Mucosa of descending colon (tissue), 3 donors: ENCODE results near the gene SCARB2. TPM values are rescaled to one million over a fixed set of nuclear protein-coding genes. Genes with fewer than 3 reads are reported as not detected.
A peak's percentile ranks its signal among the peaks of the same experiment; 100 is the strongest.

Source experiments
- ATAC-seq: fragments of 200-7000 bp; cut with Tn5 transposase; one replicate; pipeline ENCODE4 v1.9.1; 2020; ENCODE audit warnings: mild to moderate bottlenecking, moderate library complexity
- DNase-seq, 3 donors: peaks; one replicate each; pipeline ENCODE4 v3.0.0-alpha.2; 2020
- H3K36me3 ChIP-seq: fragments of 200-600 bp; one replicate; pipeline ENCODE4 v1.8.0; 2021; ENCODE audit warnings: low read depth, mild to moderate bottlenecking
- H3K4me1 ChIP-seq: fragments of 200-600 bp; one replicate; pipeline ENCODE4 v1.8.0; 2021; ENCODE audit warnings: low read depth, mild to moderate bottlenecking
- H3K4me3 ChIP-seq: fragments of 200-600 bp; one replicate; pipeline ENCODE4 v1.8.0; 2021; ENCODE audit warnings: mild to moderate bottlenecking
- H3K9me3 ChIP-seq: fragments of 200-600 bp; one replicate; pipeline ENCODE4 v1.8.0; 2021; ENCODE audit warnings: mild to moderate bottlenecking
- intact Hi-C, 2 donors: fragments of 100-400 bp; cut with DNase I in 1 of 2; cut with micrococcal nuclease in 1 of 2; formaldehyde crosslinking; loops; one replicate each; pipeline versions ENCODE4 v1.11.0 to v1.11.1; 2022; cut with DNase I, micrococcal nuclease
- total RNA-seq, 3 donors: library from RNA; stranded (reverse); fragmentation: NEBNext Ultra II Directional in 2 of 3; extraction: Animal tissue kit (Norgen Biotek cat#: 25700) in 2 of 3; gene quantifications; one replicate each; pipeline versions ENCODE4 v1.2.1 to v1.2.4, GENCODE V29; 2021 to 2023
- TF ChIP-seq, protein P1 (sequence below): fragments of 200-600 bp; IDR thresholded peaks from one replicate; pipeline ENCODE4 v1.8.0; 2022; ENCODE audit warnings: antibody characterized with exemption, mild to moderate bottlenecking
- donor health status: DM: no; HTN: no; CAD: no; lungs with moderate emphysema.
- donor health status: DM: no; HTN: no; CAD: no.
- donor health status: DM: no; HTN: yes; CAD: no.

SCARB2 gene
- total RNA-seq, 3 donors from 2014 or later = 148 to 183 (median 172) TPM

DNA sequence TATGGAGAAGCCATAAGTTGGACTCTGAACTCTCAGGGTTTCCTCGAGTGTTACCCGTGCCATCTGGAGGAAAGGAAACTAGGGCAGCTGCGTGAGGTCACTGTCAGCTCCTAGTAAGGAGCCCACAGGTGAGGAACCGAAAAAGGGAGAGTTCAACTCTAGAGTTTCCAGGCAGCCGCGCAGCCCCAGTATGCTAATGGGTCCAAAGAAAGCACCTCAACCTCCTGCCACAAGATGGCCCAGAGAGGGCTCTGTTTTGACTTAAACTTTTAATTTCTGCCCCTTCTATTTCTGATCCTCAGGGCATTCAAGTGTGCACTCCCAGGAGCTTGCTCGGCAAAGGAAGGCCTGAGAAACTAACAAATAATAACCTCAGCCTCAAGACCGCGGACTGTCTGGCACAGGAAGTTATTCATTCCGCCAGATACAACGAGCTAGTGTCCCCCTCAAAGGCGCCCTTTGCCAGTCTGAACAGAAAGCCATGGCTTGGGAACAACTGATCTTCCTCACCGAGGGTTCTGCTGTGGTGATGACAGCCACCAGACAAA is 13.9 kb downstream of the SCARB2 start:
- Histone ChIP-seq H3K36me3 (no peaks in the 10 kb centered on the region), H3K4me1 (peaks cover 52% of the 10 kb centered on the region), H3K9me3 (no peaks in the 10 kb centered on the region), H3K4me3 (no peak overlapping the region)
- DNase-seq = peak; percentile 70 to 74 (median 71)
- TF ChIP-seq, protein P1, sequence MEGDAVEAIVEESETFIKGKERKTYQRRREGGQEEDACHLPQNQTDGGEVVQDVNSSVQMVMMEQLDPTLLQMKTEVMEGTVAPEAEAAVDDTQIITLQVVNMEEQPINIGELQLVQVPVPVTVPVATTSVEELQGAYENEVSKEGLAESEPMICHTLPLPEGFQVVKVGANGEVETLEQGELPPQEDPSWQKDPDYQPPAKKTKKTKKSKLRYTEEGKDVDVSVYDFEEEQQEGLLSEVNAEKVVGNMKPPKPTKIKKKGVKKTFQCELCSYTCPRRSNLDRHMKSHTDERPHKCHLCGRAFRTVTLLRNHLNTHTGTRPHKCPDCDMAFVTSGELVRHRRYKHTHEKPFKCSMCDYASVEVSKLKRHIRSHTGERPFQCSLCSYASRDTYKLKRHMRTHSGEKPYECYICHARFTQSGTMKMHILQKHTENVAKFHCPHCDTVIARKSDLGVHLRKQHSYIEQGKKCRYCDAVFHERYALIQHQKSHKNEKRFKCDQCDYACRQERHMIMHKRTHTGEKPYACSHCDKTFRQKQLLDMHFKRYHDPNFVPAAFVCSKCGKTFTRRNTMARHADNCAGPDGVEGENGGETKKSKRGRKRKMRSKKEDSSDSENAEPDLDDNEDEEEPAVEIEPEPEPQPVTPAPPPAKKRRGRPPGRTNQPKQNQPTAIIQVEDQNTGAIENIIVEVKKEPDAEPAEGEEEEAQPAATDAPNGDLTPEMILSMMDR = no peak
- intact Hi-C loops = loop anchor here in 1 of 2 donors (10.0 kb wide), 1 partner anchor 105 kb away; the partner anchor contains the start of gene STBD1
- peak; percentile 73 for ATAC-seq

DNA sequence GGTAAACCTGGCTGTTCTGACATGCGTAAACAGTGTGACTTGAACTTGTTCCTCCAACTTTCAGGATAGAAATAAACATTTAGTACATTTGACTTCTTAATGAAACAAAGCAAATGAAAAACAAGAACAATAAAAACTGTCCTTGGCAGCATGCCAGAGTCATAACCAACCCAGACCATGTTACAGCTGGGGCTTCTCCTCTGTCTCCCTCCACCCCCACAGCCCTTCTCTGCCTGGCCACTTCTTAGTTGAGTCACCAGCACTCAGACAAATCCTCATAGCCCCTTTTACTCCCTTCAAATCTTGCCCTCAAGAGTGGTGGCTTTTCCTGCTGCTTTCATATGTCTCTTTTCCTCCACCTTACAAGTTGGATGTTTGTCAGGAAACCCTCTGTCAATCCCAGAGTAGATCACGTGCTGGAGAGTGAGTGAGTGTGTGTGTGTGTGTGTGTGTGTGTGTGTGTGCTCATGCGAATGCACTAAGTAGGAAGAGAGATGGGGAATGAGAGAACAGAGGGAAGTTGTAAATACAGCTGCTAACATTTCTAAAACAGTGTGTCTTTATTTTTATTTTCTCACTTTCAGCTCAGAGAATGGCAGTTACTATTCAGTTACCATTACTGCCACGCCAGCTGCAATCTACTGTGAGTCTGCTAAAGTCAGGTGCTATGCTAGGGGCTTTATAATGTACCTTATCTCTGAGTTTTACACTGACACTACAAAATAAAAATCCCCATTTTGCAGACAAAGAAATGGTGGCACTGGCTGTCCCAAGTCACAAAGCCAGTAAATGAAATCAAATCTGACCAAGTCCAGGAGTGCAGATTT is 15.0 kb downstream of the SCARB2 start:
- intact Hi-C loops = loop anchor here in 1 of 2 donors (10.0 kb wide), 1 partner anchor 106 kb away; the partner anchor contains the start of gene STBD1
- H3K9me3 ChIP-seq = no peaks in the 10 kb centered on the region
- ATAC-seq (peak; percentile 71), DNase-seq (peak; percentile 60 to 91 (median 69))
- peaks cover 49% of the 10 kb centered on the region for H3K4me1 ChIP-seq
- TF ChIP-seq, protein P1 = no peak
- no peaks in the 10 kb centered on the region for H3K36me3 ChIP-seq
- H3K4me3 ChIP-seq = no peak overlapping the region

DNA sequence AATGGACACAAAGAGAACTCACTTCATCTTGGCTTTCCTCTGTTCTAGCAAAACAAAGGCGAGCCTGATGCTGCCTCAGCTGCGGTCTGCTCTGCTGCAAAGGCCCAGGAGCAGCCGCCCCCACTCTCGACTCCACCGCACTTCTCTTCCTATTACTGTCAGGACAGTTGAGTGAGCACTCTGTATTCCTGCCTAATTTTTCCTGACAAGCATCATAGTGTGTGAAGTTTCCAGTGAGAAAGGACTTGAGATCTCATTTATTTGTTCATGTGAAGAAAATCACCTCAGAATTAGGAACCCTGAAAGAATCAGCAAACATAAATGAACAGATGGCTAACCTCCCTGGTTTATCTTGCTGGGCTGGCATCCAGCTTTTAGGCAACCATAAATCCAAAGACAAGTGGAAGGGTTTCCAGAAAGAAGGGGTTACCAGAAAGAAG is 15.6 kb downstream of the SCARB2 start:
- Histone ChIP-seq H3K4me1 (peaks cover 48% of the 10 kb centered on the region), H3K4me3 (no peak overlapping the region), H3K9me3 (no peaks in the 10 kb centered on the region), H3K36me3 (no peaks in the 10 kb centered on the region)
- ATAC-seq (peak; percentile 24), DNase-seq (peak; percentile 59 to 67 (median 63))
- intact Hi-C loops = loop anchor here in 1 of 2 donors (10.0 kb wide), 1 partner anchor 107 kb away; the partner anchor contains the start of gene STBD1
- TF ChIP-seq, protein P1 = no peak

DNA sequence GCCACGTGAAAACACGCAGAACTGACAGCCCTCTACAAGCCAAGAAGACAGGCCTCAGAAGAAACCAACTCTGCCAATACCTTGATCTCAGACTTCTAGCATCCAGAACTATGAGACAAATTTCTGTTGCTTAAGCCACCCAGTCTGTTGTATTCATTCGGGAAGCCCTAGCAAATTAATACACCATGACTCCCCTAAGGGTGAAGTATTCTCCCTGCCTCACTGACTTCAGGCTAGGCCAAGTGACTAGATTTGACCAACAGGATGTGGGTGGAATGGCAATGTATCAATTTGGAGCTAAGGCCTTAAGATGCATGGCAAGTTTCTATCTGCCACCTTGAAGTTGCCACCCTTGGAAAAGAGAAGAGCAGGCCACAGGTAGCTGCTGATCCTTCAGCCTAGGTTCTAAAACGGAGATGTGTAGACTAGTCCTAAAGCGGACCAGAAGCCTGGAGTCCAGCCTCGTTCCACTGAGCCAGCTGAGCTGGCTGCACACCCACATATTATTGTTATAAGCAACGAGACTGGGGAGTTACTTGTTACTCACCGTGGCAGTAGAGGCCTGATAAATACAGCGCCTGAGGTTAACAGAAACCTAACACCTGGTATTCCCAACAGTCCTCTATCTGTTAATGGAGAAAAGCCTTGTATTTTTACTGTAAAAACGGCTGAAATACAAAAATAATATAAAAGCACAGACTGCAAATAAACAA is 16.4 kb downstream of the SCARB2 start:
- TF ChIP-seq, protein P1 = no peak
- peaks cover 50% of the 10 kb centered on the region for H3K4me1 ChIP-seq
- ATAC-seq = no peak
- DNase-seq = no peak
- H3K4me3 ChIP-seq = no peak overlapping the region
- no peaks in the 10 kb centered on the region for H3K36me3 ChIP-seq
- intact Hi-C loops = loop anchor here in 1 of 2 donors (10.0 kb wide), 1 partner anchor 108 kb away; the partner anchor contains the start of gene STBD1
- no peaks in the 10 kb centered on the region for H3K9me3 ChIP-seq

DNA sequence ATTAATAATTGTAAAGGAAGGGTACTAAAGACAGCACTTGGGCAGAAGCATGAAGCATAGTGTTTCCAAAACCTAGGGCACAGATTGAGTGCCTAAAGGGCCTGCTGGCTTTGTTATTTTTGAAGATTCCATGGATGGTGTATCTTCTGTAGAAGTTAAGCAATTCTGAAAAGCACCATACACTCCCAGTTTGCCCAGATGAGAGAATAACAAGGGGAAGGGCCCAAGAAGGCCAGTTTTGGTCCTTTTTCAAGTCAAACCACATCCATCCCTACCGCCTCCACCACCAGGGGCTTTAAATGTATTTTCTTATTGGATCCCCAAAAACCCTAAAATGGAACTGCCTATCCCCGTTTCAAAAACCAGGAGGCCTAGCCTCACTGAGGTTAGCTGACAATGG is 17.2 kb downstream of the SCARB2 start:
- ATAC-seq (no peak), DNase-seq (no peak)
- Histone ChIP-seq H3K9me3 (no peaks in the 10 kb centered on the region), H3K4me1 (peaks cover 50% of the 10 kb centered on the region), H3K36me3 (no peaks in the 10 kb centered on the region), H3K4me3 (no peak overlapping the region)
- TF ChIP-seq, protein P1 = no peak
- intact Hi-C loops = loop anchor here in 1 of 2 donors (10.0 kb wide), 1 partner anchor 108 kb away; the partner anchor contains the start of gene STBD1
